Activated CD4-positive, alpha-beta T cell treated with anti-CD3 and anti-CD28 coated beads, Interleukin-2, amount 10 ng/mL, durations not matched to agents 24 days and 14 days (primary cell): ENCODE results near the gene SMPDL3B. TPM values are rescaled to one million over a fixed set of nuclear protein-coding genes. Genes with fewer than 3 reads are reported as not detected.

Source experiments
- DNase-seq: peaks from one replicate; pipeline ENCODE4 v3.0.0; 2022
- H3K27ac Mint-ChIP-seq: one replicate; pipeline ENCODE4 v1.8.0; 2022; ENCODE audit warnings: mild to moderate bottlenecking, mixed read lengths
- H3K27me3 Mint-ChIP-seq: one replicate; pipeline ENCODE4 v1.8.0; 2022; ENCODE audit warnings: mixed read lengths
- H3K36me3 Mint-ChIP-seq: one replicate; pipeline ENCODE4 v1.8.0; 2022; ENCODE audit warnings: low read depth, mild to moderate bottlenecking, mixed read lengths
- H3K4me1 Mint-ChIP-seq: one replicate; pipeline ENCODE4 v1.8.0; 2021; ENCODE audit warnings: mixed read lengths
- H3K4me3 Mint-ChIP-seq: one replicate; pipeline ENCODE4 v1.8.0; 2022; ENCODE audit warnings: mild to moderate bottlenecking, moderate library complexity, mixed read lengths
- H3K9me3 Mint-ChIP-seq: one replicate; pipeline ENCODE4 v1.8.0; 2021; ENCODE audit warnings: mixed read lengths
- intact Hi-C: fragments of 100-400 bp; cut with micrococcal nuclease; formaldehyde crosslinking; loops from one replicate; pipeline ENCODE4 v1.15.1; 2023
- total RNA-seq: library from RNA; stranded (reverse); gene quantifications from 2 replicates; pipeline ENCODE4 v1.2.3, GENCODE V29; 2022

SMPDL3B gene
- total RNA-seq, 1 donor from 2014 or later, result 0.30 TPM

DNA sequence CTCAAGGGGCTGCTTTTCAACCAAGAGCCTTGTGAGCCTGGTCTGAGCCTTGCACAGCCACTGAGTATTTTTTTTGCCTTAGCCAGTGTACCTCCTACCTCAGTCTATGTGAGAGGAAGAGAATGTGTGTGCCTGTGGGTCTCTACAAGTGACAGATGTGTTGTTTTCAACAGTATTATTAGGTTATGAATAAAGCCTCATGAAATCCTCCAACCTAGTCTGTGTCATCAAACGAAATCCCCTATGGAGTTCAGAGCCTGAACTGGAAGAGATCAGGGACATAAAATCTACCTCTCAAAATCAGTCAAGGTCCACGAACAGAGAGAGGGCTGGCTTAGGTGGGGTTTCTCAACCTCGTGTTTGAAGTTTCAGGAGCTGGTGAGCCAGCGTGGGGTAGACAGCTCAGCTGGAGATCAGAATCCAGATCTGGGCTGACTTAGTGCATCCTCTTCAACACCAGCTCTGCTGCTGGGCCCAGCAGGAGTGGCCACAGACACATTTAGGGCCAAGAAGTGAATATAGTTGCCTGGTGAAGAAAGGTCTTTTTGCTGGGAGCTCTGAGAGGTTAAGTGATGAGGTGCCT is 33.2 kb downstream of the SMPDL3B start:
- DNase-seq, result no peak
- peaks cover 8% of the 10 kb centered on the region for H3K4me1 Mint-ChIP-seq
- H3K9me3 Mint-ChIP-seq, result no peaks in the 10 kb centered on the region
- peak overlapping the region; percentile 39 for H3K27ac Mint-ChIP-seq
- H3K27me3 Mint-ChIP-seq, result no peaks in the 10 kb centered on the region
- intact Hi-C loops, result no loop called here
- peaks cover 28% of the 10 kb centered on the region for H3K36me3 Mint-ChIP-seq
- H3K4me3 Mint-ChIP-seq, result no peak overlapping the region

DNA sequence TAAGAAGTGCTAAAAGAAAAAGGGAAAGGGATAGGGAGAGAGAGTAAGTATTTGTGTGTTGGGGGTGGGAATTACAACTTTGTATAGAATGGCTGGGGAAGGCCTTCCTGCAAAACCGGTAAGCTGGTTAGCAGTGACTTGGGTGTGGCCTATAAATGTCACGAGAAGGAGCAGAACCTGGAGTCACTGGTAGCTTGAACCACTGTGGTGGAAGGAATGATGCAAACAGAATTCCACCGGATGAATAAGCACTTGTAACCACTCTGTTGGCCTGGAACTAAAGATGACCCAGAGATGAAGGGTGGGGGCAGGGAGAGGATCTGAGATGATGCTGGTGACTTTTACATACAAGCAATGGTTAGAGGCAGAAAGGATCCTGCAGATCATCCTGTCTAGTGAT is 33.9 kb downstream of the SMPDL3B start:
- intact Hi-C loops, result no loop called here
- H3K4me1 Mint-ChIP-seq, result peaks cover 11% of the 10 kb centered on the region
- no peaks in the 10 kb centered on the region for H3K9me3 Mint-ChIP-seq
- no peak for DNase-seq
- peak overlapping the region; percentile 4 for H3K27ac Mint-ChIP-seq
- peaks cover 35% of the 10 kb centered on the region for H3K36me3 Mint-ChIP-seq
- no peaks in the 10 kb centered on the region for H3K27me3 Mint-ChIP-seq
- H3K4me3 Mint-ChIP-seq, result no peak overlapping the region

DNA sequence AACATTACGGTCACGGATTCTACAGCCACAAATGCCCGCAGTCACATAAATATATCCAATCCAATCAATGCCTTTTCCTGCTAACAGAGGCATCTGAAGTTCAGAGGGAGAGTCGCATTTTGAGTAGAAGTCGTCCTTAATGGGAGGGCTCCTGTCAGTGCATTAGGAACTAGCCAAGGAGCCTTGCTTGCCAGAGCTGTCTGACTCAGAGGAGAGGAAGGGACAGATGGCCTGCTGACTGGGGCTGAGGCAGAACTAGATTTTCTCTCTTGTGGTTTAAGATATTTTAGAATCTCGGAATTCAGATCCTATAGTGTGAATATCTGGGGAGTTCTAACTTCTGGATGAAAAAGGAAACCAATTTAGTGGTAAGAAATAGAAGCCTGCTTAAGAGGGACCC is 35.6 kb downstream of the SMPDL3B start:
- H3K27ac Mint-ChIP-seq, result no peak overlapping the region
- H3K4me3 Mint-ChIP-seq, result no peak overlapping the region
- no peaks in the 10 kb centered on the region for H3K27me3 Mint-ChIP-seq
- H3K4me1 Mint-ChIP-seq, result peaks cover 15% of the 10 kb centered on the region
- H3K9me3 Mint-ChIP-seq, result no peaks in the 10 kb centered on the region
- peaks cover 32% of the 10 kb centered on the region for H3K36me3 Mint-ChIP-seq
- intact Hi-C loops, result no loop called here
- DNase-seq, result no peak

DNA sequence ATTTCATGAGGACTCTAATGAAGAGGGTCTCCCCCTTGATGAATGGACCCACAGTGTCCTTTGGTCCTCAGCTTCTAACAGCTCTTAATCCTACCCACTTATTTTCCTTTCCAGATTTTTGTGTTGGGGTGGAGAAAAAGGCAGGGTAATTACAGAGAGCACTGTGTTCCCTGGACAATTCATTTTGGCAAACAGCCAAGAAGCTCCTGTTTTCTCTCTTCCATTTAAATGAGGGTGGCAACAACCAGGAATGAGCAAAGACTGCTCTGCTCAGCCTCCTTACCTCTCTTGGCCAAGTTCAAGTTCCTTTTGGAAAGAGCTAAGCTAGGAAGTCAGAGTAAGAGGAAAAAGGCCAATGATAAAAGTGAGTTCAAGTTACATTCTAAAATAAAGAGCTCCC is 36.9 kb downstream of the SMPDL3B start:
- no peak for DNase-seq
- Mint-ChIP-seq H3K36me3 (peaks cover 28% of the 10 kb centered on the region), H3K27ac (no peak overlapping the region), H3K27me3 (no peaks in the 10 kb centered on the region), H3K4me3 (no peak overlapping the region), H3K4me1 (peaks cover 13% of the 10 kb centered on the region), H3K9me3 (no peaks in the 10 kb centered on the region)
- intact Hi-C loops, result no loop called here

DNA sequence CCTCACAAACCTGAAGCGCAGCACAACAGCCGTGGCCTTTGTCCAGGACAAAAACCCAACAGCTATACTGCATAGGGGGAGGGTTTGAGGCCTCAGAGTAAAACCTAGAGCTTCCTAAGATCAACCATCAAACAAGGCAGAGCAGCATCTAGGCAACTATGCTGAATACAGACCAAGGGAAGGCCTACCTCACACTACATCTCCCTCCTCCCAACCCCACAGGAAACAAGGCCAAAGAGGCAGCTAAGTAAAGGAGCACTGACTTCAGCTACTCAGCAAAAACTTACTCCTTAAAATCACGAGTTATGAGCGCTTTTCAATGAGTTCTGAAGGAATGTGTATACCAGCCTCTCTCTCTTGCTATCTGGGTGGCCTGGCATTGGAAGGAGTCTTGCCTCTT is 37.3 kb downstream of the SMPDL3B start:
- peaks cover 13% of the 10 kb centered on the region for H3K4me1 Mint-ChIP-seq
- no peak overlapping the region for H3K4me3 Mint-ChIP-seq
- DNase-seq, result no peak
- intact Hi-C loops, result no loop called here
- H3K36me3 Mint-ChIP-seq, result peaks cover 28% of the 10 kb centered on the region
- H3K27me3 Mint-ChIP-seq, result no peaks in the 10 kb centered on the region
- no peaks in the 10 kb centered on the region for H3K9me3 Mint-ChIP-seq
- H3K27ac Mint-ChIP-seq, result no peak overlapping the region

DNA sequence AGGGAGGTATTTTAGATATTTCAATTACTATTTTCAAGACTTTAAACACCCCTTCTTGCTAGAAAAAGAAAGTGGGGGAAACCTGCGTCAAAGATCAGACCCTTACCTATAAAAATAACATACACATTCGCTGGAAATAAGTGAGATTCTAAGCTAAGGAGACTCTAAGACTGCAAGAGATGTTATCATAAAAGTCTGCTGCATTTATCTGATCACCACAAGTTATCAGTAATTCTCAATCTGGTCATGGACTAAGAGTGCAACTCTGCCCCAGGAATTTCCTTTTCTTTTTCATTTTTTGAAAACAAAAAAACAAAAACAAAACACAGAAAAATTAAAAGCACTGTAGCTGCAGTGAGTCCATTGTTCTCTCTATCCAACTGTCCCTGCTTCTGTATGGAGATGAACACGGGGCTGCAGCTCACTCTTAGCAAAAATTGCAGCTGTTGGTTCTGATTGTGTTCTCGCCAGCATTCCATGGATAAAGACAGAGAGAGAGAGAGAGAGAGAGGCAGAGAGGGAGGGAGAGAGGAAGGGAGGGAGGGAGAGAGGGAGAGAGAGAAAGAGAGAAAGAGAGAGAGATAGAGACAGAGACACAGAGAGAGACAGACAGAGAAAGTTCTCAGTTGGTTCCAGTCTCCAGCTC is 39.1 kb downstream of the SMPDL3B start:
- Mint-ChIP-seq H3K4me1 (peaks cover 8% of the 10 kb centered on the region), H3K9me3 (no peaks in the 10 kb centered on the region), H3K36me3 (peaks cover 25% of the 10 kb centered on the region), H3K27me3 (no peaks in the 10 kb centered on the region), H3K4me3 (no peak overlapping the region), H3K27ac (no peak overlapping the region)
- DNase-seq, result no peak
- intact Hi-C loops, result no loop called here

DNA sequence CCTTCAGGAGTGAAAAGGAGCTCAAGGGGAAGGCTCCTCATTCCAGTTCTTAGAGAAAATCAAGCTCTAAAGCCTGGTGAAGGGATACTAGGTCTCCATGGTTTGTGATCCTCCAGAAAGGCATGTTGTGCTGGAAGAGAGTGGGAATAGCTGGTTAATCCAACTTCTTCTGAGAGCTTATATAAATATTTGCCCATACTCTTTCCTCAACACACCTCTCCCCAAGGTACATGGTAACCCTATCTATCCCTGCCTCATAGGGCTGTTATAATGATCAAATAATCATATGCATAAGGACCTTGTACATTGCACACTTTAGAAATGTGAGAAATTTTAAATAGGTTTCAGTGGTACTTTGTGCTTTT is 39.6 kb downstream of the SMPDL3B start:
- intact Hi-C loops, result no loop called here
- Mint-ChIP-seq H3K4me3 (no peak overlapping the region), H3K27ac (no peak overlapping the region), H3K9me3 (no peaks in the 10 kb centered on the region), H3K36me3 (peaks cover 24% of the 10 kb centered on the region), H3K27me3 (no peaks in the 10 kb centered on the region), H3K4me1 (peaks cover 8% of the 10 kb centered on the region)
- no peak for DNase-seq

DNA sequence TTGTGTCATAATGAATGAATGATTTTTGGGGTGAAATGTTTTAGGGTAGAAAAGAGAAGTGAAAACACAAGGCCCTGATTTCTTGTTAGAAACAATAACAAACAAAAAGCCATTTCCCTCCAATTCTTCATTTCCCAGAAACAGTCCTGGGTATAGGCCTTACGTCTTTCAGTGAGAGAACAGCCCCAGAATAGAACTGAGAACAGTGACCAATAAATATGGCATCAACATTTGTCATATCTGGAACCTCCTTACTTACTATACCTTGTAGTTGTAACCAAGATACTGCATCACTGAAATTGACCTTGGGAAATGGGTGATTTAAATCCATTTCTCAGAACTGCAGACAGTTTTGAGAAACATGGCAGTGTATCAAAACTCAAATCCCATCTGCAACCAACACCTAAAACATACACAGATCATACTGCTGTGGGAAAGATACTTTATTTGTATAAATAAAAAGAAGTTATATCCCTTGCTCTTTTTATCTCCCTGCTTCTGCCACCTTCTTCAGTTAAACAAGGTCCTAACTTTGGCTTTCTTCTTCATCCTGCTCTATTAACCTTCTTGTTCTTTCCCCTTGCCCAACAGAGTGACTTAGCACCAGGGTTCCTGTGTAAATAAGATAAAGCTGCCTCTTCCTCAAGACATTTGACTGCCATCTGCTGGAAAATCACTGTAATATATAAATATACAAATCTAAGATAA is 44.5 kb downstream of the SMPDL3B start:
- no peak overlapping the region for H3K4me3 Mint-ChIP-seq
- no peak overlapping the region for H3K27ac Mint-ChIP-seq
- peak; percentile 72 for DNase-seq
- intact Hi-C loops, result loop anchor here (1.0 to 5.0 kb wide), 2 partner anchors 37 to 121 kb away; no protein-coding TSS in a partner anchor
- peaks cover 8% of the 10 kb centered on the region for H3K36me3 Mint-ChIP-seq
- no peaks in the 10 kb centered on the region for H3K27me3 Mint-ChIP-seq
- H3K9me3 Mint-ChIP-seq, result no peaks in the 10 kb centered on the region
- no peaks in the 10 kb centered on the region for H3K4me1 Mint-ChIP-seq

DNA sequence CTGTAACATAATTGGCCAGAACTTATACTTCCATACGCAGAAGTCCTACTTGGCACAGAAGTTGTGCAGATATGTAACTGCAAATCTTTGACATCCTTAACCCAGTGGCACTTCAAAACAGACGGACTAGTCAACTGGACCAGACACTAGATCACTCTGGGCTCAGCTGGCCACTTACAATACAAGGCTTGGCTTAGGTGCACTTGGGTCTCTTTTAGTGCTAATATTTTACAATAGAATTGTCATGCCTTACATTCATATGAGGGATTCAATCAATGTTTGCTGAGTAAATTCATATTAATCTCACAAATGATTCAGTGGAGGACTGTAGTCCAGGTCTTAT is 45.0 kb downstream of the SMPDL3B start:
- DNase-seq, result no peak
- Mint-ChIP-seq H3K27me3 (no peaks in the 10 kb centered on the region), H3K27ac (no peak overlapping the region), H3K4me1 (no peaks in the 10 kb centered on the region), H3K36me3 (peaks cover 8% of the 10 kb centered on the region), H3K4me3 (no peak overlapping the region), H3K9me3 (no peaks in the 10 kb centered on the region)
- intact Hi-C loops, result loop anchor here (1.0 to 5.0 kb wide), 2 partner anchors 38 to 122 kb away; no protein-coding TSS in a partner anchor

DNA sequence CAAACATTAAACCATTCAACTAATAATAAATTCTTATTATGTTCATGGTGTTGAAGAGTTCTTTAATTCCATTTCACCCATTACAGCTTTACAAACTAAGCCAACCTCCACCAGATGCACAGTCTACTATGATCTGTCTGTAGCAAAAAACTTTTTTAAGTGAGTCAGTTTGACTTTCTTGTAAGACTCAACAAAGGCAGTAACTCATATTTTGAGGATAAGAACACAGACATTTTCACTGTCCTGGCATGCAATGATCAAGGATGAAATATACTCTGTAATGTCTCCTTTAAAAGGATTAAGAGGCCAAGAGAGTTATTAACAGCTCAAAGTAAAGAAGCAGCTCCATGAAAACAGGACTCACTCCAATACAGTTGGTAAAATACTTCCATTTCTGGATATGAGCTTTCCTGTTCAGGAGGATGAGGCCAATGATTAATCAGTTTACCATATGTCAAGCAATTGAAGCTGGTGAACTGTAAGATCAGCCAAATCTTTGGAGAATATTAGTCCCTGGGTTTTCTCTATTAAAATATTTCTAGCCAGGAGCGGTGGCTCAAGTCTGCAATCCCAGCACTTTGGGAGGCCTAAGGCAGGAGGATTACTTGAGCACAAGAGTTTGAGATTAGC is 45.5 kb downstream of the SMPDL3B start:
- Mint-ChIP-seq H3K27ac (no peak overlapping the region), H3K4me1 (no peaks in the 10 kb centered on the region), H3K27me3 (no peaks in the 10 kb centered on the region), H3K36me3 (peaks cover 10% of the 10 kb centered on the region), H3K4me3 (no peak overlapping the region), H3K9me3 (no peaks in the 10 kb centered on the region)
- intact Hi-C loops, result no loop called here
- no peak for DNase-seq

DNA sequence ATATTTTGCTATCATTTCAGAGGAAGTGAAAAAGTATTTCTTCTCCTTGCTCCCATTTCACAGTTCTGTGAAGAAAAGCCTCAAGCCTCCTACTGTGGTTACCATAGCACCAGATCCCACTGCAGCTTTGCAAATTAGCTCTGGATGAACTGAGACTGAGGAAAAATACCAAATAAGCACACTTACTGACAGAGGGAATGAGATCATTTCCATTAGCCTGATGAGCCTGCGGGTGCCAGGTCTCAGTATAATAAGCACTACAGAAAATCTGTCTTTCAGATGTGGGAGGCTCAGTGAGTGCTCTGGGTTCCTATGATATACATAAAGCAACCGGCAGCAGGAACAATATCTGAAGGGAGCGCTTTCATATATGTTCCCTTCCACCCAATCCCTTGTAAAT is 46.3 kb downstream of the SMPDL3B start:
- peaks cover 12% of the 10 kb centered on the region for H3K36me3 Mint-ChIP-seq
- no peaks in the 10 kb centered on the region for H3K27me3 Mint-ChIP-seq
- intact Hi-C loops, result no loop called here
- no peak overlapping the region for H3K4me3 Mint-ChIP-seq
- no peak for DNase-seq
- H3K4me1 Mint-ChIP-seq, result no peaks in the 10 kb centered on the region
- H3K27ac Mint-ChIP-seq, result no peak overlapping the region
- H3K9me3 Mint-ChIP-seq, result no peaks in the 10 kb centered on the region

DNA sequence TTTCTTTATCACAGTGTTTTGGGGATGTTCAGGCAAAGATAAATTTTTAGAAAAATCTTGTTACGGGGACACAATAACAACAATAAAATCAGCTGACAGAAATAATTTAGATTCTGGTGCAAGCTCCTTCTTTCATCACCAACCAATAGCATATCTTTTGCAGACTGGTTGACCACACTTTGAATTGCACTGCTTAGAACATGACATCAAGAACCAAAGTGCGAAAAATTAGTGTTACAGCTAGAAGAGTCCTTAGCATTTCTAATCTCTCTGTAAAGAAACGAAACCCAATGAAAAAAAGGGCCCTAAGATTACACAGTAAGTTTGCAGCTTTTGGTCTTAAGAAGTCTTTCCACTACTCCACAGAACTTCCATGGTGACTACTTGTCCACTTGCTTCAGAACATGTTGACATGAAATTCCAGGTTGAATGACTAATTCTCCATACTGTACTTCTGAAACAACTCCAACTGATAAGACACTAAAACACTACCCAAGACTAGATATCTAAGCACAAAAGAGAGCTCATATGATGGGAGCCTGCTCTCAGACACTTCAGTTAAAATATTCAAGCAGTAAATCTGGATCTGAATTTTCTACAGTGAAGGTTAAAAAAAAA is 56.2 kb downstream of the SMPDL3B start:
- Mint-ChIP-seq H3K27ac (peak overlapping the region; percentile 46), H3K9me3 (no peaks in the 10 kb centered on the region)

DNA sequence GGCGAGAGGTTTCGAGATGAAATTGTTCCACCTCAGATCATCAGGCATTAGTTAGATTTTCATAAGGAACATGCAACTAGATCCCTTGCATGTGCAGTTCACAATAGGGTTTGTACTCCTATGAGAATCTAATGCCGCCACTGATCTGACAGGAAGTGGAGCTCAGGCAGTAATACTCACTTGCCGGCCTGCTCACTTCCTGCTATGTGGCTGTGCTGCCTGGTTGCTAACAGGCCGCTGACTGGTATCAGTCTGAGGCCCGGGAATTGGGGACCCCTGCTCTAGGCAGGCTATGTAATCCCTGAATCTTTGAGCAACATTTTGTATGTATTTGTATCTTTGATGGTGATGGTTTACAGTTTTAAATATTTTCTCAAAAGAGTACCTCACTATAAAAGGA is 57.5 kb downstream of the SMPDL3B start:
- H3K4me3 Mint-ChIP-seq, result peak overlapping the region; percentile 10
- H3K36me3 Mint-ChIP-seq, result peaks cover 57% of the 10 kb centered on the region
- intact Hi-C loops, result no loop called here
- H3K27me3 Mint-ChIP-seq, result no peaks in the 10 kb centered on the region
- DNase-seq, result peak; percentile 84
- H3K9me3 Mint-ChIP-seq, result no peaks in the 10 kb centered on the region
- H3K27ac Mint-ChIP-seq, result peak overlapping the region; percentile 81
- H3K4me1 Mint-ChIP-seq, result peaks cover 28% of the 10 kb centered on the region

More for the DNA sequence above, 56.2 kb downstream of the SMPDL3B start:
- H3K4me1 Mint-ChIP-seq, result peaks cover 25% of the 10 kb centered on the region
- intact Hi-C loops, result no loop called here
- DNase-seq, result no peak
- no peak overlapping the region for H3K4me3 Mint-ChIP-seq
- H3K27me3 Mint-ChIP-seq, result no peaks in the 10 kb centered on the region
- peaks cover 49% of the 10 kb centered on the region for H3K36me3 Mint-ChIP-seq

DNA sequence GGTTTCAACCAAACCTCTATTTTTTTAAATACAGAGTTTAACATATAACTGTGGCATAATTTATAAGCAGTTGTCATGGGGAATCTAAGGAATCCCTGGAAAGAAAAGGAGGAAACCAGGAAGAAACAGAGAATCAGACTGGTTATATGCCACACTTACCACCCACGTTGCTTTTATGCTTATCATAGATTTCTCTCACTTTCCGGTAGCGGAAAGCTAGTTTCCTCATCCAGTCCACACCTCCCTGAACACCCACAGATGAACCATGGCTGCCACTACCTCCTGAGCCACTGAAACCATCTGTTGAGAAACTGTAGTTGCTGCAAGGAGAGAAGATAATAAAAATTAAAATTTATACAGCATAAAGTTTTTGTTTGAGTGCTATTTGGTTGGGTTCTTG is 58.4 kb downstream of the SMPDL3B start:
- H3K27ac Mint-ChIP-seq, result peak overlapping the region; percentile 72
- DNase-seq, result peak; percentile 61

More for the DNA sequence above, 58.4 kb downstream of the SMPDL3B start:
- no peaks in the 10 kb centered on the region for H3K27me3 Mint-ChIP-seq
- intact Hi-C loops, result no loop called here
- peaks cover 25% of the 10 kb centered on the region for H3K4me1 Mint-ChIP-seq
- no peaks in the 10 kb centered on the region for H3K9me3 Mint-ChIP-seq
- peaks cover 61% of the 10 kb centered on the region for H3K36me3 Mint-ChIP-seq
- H3K4me3 Mint-ChIP-seq, result no peak overlapping the region
